A172 (cell line): Measurements from ENCODE around the gene CLTRN. TPM values are rescaled to one million over a fixed set of nuclear protein-coding genes. Genes with fewer than 3 reads are reported as not detected.
"Not testable (repeated sequence)": the region's sequence is repeated elsewhere in the genome, so short reads cannot be mapped to it uniquely, and the experiment has no call there.

ENCODE experiments used
- DNase-seq: peaks from one replicate; pipeline ENCODE4 v3.0.0-alpha.2; 2015; ENCODE audit warnings: low spot score
- total RNA-seq: library from RNA; depleted of rRNA; stranded (reverse); fragments of >200 nt; shearing (Covaris generic); gene quantifications from 2 replicates; pipeline ENCODE4 v1.2.3, GENCODE V29; 2014

The CLTRN gene
- total RNA-seq, 1 experiment from 2014 or later = not detected

GRCh38 chrX:15647510-15647909, 17.1 kb downstream of the CLTRN start:
- DNase-seq = not testable (repeated sequence)

GRCh38 chrX:15646543-15646942, 18.1 kb downstream of the CLTRN start:
- DNase-seq = no peak

- DNase-seq = no peak
These were observed 18.6 kb downstream of the CLTRN start for GRCh38 chrX:15646031-15646430.

- no peak for DNase-seq
These were observed 19.3 kb downstream of the CLTRN start for GRCh38 chrX:15645266-15645665.

- no peak for DNase-seq
These were observed 20.1 kb downstream of the CLTRN start for GRCh38 chrX:15644560-15644872.

GRCh38 chrX:15643786-15644559, 20.6 kb downstream of the CLTRN start:
- no peak for DNase-seq

GRCh38 chrX:15631637-15632036, 33.0 kb downstream of the CLTRN start:
- DNase-seq = no peak

GRCh38 chrX:15623054-15623453, 41.6 kb downstream of the CLTRN start:
- DNase-seq = no peak

- DNase-seq = peak; percentile 67
These were observed 45.4 kb downstream of the CLTRN start for GRCh38 chrX:15619053-15619755.

- DNase-seq = no peak
These were observed 47.5 kb downstream of the CLTRN start for GRCh38 chrX:15617111-15617510.

GRCh38 chrX:15616531-15616930, 48.1 kb downstream of the CLTRN start:
- no peak for DNase-seq

GRCh38 chrX:15607067-15607466, 57.5 kb downstream of the CLTRN start:
- DNase-seq = no peak

GRCh38 chrX:15606136-15606535, 58.5 kb downstream of the CLTRN start:
- DNase-seq = no peak

GRCh38 chrX:15605226-15605625, 59.4 kb downstream of the CLTRN start:
- no peak for DNase-seq

- no peak for DNase-seq
These were observed 61.8 kb downstream of the CLTRN start for GRCh38 chrX:15602761-15603160.

GRCh38 chrX:15601932-15602331, 62.7 kb downstream of the CLTRN start:
- DNase-seq = no peak

GRCh38 chrX:15600745-15601144, 63.9 kb downstream of the CLTRN start, which contains the start of gene ACE2:
Gene ACE2 (minus strand): TSS chrX:15600960. CDS start chrX:15600911, 49 bp downstream.
- no peak for DNase-seq

GRCh38 chrX:15600049-15600448, 64.6 kb downstream of the CLTRN start:
- no peak for DNase-seq

- DNase-seq = no peak
These were observed 65.1 kb downstream of the CLTRN start for GRCh38 chrX:15599461-15599860.

- DNase-seq = no peak
These were observed 66.6 kb downstream of the CLTRN start for GRCh38 chrX:15598026-15598425.

- no peak for DNase-seq
These were observed 70.2 kb downstream of the CLTRN start for GRCh38 chrX:15594371-15594770.

- DNase-seq = no peak
These were observed 84.5 kb downstream of the CLTRN start for GRCh38 chrX:15579778-15580747.
